HL-60 (cell line): ENCODE measurements around the gene SFXN3.
A peak's percentile ranks its signal among the peaks of the same experiment; 100 is the strongest.

ENCODE experiments used
- DNase-seq, 2 experiments: peaks; one replicate each; pipeline ENCODE4 v3.0.0-alpha.2; 2010 to 2020; ENCODE audit warnings: low read depth in 1 of 2, low spot score in 1 of 2
- H3K27ac ChIP-seq: fragments of 250-450 bp; sonication (Bioruptor Pico); replicated peaks from 2 replicates; pipeline ENCODE4 v1.5.1; 2020; ENCODE audit warnings: mild to moderate bottlenecking, moderate library complexity
- H3K27me3 ChIP-seq: fragments of 250-450 bp; sonication (Bioruptor Pico); 2 replicates; pipeline ENCODE4 v1.5.1; 2021; ENCODE audit warnings: mild to moderate bottlenecking, moderate library complexity; ENCODE audit not compliant: insufficient read depth, poor library complexity, severe bottlenecking
- H3K4me3 ChIP-seq: replicated peaks from 2 replicates; pipeline ENCODE4 v1.5.1; 2011; ENCODE audit warnings: mild to moderate bottlenecking, control low read depth, low read length; ENCODE audit not compliant: insufficient read depth
- CTCF ChIP-seq: IDR thresholded peaks from one replicate; pipeline ENCODE4 v1.5.1; 2011; ENCODE audit warnings: low read length, control low read depth, inconsistent platforms; ENCODE audit not compliant: insufficient read depth
- GABPA ChIP-seq: IDR thresholded peaks from 2 replicates; pipeline ENCODE4 v1.6.1; 2012; ENCODE audit warnings: low read depth
- POLR2AphosphoS5 ChIP-seq: IDR thresholded peaks from 2 replicates; pipeline ENCODE4 v1.6.1; 2012; ENCODE audit warnings: low read depth
- REST ChIP-seq: IDR thresholded peaks from 2 replicates; pipeline ENCODE4 v1.6.1; 2012; ENCODE audit warnings: low read depth; ENCODE audit not compliant: insufficient replicate concordance
- SPI1 ChIP-seq: IDR thresholded peaks from 2 replicates; pipeline ENCODE4 v1.6.1; 2012; ENCODE audit warnings: low read depth, mild to moderate bottlenecking, borderline replicate concordance

SFXN3 gene

GRCh38 chr10:100987685-100988049 lies 43.4 kb upstream of the SFXN3 start:
- H3K27ac ChIP-seq: peak overlapping the region; percentile 81
- TF ChIP-seq CTCF (no peak), REST (no peak), SPI1 (no peak; the same call in 1 of the 2 replicates), POLR2AphosphoS5 (no peak), GABPA (no peak; the same call in 1 of the 2 replicates)
- H3K27me3 ChIP-seq: no peaks in the 10 kb centered on the region
- peak overlapping the region; percentile 97 for H3K4me3 ChIP-seq
- no peak for DNase-seq

- H3K27me3 ChIP-seq: no peaks in the 10 kb centered on the region
Observed at GRCh38 chr10:100988166-100988565, 42.9 kb upstream of the SFXN3 start.

GRCh38 chr10:100989088-100989487 lies 41.9 kb upstream of the SFXN3 start:
- Histone ChIP-seq H3K27me3 (no peaks in the 10 kb centered on the region), H3K27ac (no peak overlapping the region), H3K4me3 (no peak overlapping the region)
- no peak for DNase-seq
- no peak for TF ChIP-seq REST
- TF ChIP-seq POLR2AphosphoS5: no peak
- TF ChIP-seq CTCF: no peak
- no peak for TF ChIP-seq GABPA
- TF ChIP-seq SPI1: no peak

More at GRCh38 chr10:100988166-100988565, 42.9 kb upstream of the SFXN3 start:
- Histone ChIP-seq H3K27ac (peak overlapping the region; percentile 81), H3K4me3 (peak overlapping the region; percentile 97)
- DNase-seq: no peak
- TF ChIP-seq CTCF (no peak), REST (no peak), SPI1 (no peak)
